Posterior vena cava (tissue), 2 donors: ENCODE data around the gene SH3BP5. TPM values are rescaled to one million over a fixed set of nuclear protein-coding genes. Genes with fewer than 3 reads are reported as not detected.
A peak's percentile ranks its signal among the peaks of the same experiment; 100 is the strongest.

Experiments
- DNase-seq: peaks from one replicate; pipeline ENCODE4 v3.0.0-alpha.2; 2020; ENCODE audit warnings: low spot score
- intact Hi-C, 2 donors: fragments of 100-400 bp; cut with DNase I; formaldehyde crosslinking; loops; one replicate each; pipeline versions ENCODE4 v1.14.1 to v1.14.2; 2022 to 2023
- total RNA-seq, 2 donors: library from RNA; stranded (reverse); fragmentation: NEBNext Ultra II Directional; extraction: Animal tissue kit (Norgen Biotek cat#: 25700); gene quantifications; one replicate each; pipeline ENCODE4 v1.2.1, GENCODE V29; 2021
- donor health status: DM: yes; HTN: yes; CAD: no.
- donor health status: DM: yes; HTN: yes; CAD: no.

Gene SH3BP5
- total RNA-seq, 2 donors from 2014 or later = 67.9 to 105 TPM

DNA sequence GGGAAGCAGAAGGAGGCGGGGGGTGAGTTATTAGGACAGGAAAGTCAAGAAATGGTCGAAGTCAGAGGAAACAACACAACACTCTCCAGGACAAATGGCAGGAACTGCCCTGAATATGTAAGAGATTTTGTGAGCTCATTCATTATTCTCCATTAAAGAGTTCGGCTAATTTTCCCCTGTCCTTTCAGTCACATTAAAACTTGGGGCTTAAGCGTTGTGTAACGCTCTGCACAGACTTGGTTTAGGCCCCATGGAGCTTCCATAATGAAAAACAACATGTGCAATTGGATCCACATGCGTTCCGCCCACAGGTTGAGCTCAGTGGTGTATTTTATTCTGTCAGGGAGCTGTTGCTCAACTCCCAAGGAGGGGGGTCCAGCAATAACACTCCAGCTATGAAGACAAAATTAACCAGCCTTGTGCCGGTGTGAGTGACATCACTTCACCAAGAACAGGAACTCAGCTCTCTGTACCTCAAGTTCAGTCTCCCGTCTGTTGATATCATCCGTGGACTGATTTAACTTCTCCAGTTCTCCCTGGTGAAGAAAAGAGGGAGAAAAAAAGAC is 2.3 kb downstream of the SH3BP5 start:
- intact Hi-C loops = loop anchor here (5.0 kb wide), 2 partner anchors 63 to 942 kb away; no protein-coding TSS in a partner anchor
- DNase-seq = no peak

DNA sequence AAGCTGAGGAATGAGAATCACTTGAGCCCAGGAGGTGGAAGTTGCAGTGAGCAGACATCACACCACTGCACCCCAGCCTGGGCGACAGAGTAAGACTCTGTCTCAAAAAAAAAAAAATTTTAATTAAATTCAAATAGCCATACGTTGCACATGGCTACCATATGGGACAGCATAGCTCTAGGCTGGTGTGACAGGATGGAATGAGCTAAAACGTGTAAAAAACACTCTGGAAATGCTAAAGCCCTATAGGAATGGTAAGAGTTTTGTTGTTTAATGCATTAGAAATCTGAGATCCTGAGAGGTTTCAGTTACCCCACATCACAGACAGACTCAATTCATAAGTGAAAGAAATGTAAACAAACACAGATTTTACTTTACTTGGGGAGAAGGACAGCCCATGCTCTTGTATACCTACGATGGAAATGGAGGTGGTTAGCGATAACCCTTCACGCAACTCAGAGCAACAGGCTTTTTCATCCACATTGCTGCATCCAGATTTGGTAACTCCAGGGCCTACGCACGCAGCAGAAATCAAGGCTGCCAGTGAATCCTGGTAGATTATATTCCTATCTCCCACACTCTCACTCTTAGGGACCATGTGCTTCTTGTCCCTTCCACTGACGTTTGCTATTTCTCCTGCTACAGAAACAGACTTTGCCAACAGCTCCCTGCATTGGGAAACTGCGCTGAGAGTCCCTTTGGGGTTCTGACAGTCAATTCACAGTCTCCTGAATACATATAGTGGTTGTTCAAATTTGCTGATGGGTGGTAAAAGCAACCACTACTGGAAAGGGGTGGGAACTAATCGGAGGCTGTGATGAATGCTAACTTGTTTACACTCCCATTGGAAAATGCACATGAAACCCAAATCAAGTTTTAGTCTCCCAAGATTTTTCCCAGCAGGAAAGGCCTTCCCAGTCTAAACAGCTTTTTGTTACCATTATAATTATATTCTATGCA is 3.1 kb downstream of the SH3BP5 start:
- intact Hi-C loops = loop anchor here (2.0 to 5.0 kb wide), 3 partner anchors 43 to 943 kb away; no protein-coding TSS in a partner anchor
- no peak for DNase-seq

DNA sequence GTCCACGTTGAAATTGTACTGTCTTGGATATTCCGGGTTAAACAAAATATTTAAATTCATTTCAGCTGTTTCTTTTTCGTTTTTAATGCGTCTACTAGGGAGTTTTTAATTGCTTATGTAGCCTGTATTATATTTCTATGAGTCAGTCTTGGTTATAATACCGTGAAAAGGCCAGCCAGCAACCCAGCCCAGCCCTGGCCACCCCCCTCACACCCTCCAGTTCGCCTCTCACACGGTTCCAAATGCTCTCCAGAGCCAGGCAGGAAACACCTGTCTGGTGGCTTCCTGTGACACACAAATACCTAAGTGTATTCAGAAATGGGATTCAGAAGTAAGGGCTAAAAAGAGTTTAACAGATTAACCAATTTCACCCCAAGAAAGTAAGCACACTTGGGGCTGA is 4.4 kb downstream of the SH3BP5 start:
- peak; percentile 87 for DNase-seq
- intact Hi-C loops = loop anchor here in 1 of 2 donors (2.0 kb wide), 1 partner anchor 41 kb away; no protein-coding TSS in a partner anchor

DNA sequence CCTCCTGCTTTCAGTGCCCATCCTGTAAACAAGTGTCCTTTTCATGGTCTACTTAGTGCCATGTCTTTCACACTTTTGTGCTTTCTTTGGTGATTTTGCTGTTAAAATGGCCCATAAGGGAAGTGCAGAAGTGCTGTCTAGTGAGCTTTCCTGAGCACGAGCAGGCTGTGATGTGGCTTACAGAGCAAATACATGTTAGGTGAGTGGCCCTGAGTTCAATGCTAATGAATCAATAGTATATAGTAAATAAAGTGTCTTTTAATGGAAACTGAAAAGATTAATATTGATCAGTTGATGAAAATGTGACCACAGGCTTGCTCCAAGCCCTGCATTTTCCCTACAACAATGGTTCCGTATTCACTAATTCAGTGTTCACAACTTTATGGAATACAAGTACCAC is 5.7 kb downstream of the SH3BP5 start:
- intact Hi-C loops = no loop called here
- DNase-seq = no peak

DNA sequence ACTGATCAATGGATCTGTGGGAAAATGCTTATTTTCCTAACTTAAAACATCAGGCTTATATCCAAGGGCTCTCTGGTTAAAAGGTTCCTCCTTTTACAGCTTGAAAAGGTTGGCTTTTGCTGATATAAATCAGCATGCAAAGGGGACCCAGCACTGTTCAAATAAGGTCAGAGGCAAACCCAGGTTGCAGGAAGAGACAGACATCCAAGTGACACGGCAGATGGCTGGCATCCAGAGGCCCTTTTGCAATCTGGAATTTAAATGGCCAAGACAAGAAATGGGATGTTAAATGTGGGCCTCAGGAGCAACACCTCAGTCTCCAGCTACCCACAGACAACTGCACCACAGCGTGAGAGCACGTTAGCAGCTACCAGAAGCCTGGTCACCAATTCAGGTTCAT is 6.3 kb downstream of the SH3BP5 start:
- intact Hi-C loops = no loop called here
- DNase-seq = no peak

DNA sequence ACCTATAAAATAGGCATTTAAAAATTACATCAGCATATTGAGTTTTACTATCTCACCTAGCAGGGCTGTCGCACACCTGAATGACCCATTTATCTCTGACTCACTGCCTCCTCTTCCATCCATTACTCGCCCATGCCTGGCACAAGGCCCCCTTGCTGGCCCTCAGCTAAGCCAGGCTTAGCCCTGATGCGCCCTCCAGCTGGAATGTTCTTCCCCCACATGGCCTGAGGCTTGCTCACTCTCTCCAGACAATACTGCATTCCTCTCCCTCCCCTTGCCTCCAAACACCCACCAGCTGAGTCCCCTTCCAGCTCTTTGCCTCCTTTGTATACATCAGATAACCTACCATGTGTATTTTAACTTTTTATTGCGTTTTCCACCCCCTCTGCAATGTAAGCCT is 7.2 kb downstream of the SH3BP5 start:
- no peak for DNase-seq
- intact Hi-C loops = no loop called here

DNA sequence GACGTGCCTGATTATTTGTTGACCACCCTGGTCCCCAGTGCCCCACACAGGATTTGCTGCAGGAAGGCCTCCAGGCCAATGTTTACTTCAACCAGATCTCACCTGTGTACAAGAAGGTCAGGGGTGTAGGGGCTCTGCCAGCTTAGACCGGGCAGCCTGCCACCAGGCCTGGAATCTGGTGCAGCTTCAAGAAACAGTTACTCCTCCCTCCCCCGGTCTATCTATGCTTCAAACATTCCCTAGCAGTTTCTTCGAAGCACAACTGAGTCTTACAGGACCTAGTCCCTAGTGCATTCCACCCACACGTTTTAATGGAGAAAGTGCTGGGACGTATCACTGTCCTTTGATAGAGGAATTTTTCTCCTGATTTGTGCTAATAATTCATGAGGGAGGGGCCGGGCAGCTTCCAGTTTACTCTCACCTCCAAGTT is 8.0 kb downstream of the SH3BP5 start:
- DNase-seq = no peak
- intact Hi-C loops = no loop called here

DNA sequence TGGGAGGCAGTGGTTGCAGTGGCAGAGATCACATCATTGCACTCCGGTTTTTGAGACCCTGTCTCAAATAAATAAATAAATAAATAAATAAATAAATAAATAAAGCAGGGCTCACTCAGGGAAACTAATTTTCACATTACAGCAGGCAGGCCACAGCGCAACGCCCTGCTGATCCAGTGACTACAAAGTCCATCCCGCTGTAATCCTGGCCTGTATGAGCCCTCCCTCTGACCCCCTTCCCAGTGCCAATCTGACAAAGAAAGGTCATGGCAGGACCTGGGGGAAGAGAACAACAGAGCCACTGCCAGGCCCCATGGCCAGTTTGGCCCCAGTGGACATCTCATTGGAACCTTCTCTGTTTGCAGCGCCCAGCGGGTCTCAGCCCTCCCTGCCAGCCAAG is 9.3 kb downstream of the SH3BP5 start:
- intact Hi-C loops = no loop called here
- no peak for DNase-seq

DNA sequence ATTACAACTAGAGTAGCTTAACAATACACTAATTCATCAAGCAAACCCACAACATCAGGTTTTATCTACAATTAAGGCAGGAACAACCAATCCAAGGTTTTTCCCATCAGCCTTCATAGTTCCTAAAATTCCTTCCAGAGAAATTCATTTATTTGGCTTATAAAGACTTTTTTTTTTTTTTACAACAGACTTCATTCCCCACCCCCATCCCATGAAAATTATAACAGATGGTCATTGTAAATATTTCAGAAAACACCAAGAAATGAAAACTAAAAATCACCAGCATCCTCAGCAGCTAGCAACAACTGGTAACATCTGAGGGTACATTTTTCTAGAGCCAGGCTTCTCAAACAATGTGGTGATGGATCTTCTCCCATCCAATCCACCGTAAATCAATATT is 11.0 kb downstream of the SH3BP5 start:
- intact Hi-C loops = no loop called here
- DNase-seq = no peak

DNA sequence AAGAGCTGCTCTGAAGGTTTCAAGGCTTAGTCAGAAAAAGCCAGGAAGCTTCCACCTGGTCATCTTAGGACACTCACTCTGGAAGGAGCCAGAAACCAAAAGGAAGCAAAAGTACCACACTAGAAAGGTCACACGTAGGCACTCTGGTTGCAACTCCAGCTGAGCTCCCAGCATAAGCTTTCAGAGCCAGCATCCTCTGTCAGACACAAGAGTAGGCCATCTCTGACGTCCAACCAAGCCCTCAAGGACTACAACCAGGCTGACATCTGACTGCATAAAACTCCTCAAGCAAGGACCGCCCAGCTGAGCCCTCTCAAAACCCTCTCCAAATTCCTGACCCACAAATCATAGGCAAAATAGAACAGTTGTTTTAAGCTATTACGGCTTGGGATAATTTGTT is 12.8 kb downstream of the SH3BP5 start:
- peak; percentile 86 for DNase-seq
- intact Hi-C loops = no loop called here

DNA sequence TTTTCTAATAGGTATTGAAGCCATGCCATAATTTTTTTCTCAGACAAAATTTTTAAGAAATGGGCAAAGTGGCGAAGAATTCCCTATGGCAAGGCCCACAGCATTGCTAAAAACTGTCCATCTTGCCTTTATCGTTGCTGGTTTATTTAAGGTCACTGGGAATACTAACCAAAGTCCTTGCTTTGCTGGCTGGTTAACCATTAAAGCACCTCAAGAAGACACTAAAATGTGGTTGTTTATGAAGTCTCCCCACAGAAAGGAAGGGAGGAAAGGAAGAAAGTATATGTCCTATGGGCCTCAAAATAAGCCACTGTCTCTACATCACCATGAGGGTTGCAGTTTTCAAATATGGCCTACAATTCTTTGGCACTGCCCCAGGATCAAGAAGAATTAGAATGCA is 13.2 kb downstream of the SH3BP5 start:
- no peak for DNase-seq
- intact Hi-C loops = no loop called here

DNA sequence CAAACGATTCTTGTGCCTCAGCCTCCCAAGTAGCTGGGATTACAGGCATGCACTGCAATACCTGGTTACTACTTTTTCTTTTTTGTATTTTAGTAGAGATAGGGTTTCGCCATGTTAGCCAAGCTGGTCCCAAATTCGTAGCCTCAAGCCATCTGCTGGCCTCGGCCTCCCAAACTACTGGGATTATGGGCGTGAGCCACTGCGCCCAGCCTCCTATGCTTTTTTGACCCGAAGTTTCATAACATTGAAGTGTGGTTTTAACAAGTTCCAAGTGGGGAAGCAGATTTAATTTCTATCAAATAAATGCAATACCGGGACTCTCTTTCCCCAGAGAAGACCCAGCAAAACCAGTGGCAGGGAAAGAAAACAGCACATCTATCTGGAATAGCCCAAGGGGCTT is 13.7 kb downstream of the SH3BP5 start:
- intact Hi-C loops = no loop called here
- DNase-seq = no peak

DNA sequence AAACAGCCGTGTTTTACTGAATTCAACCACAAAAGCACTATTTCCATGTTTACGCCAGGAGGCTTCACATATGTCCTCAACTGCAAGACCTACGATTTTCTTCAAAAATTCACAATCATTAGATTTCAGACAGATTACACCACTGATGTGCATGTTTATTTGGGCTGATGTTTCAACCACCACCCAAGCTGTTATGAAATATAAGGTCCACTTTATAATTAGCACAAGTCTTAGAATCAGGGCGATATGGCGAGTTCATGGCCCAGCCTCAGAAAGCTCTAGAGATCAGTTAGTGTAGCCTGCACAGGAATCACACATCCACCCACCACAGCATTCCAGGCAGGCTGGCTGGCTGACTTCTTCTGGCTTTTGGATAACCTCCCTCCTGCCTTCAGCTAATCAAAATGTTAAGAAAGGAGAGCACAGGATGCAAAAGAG is 15.4 kb downstream of the SH3BP5 start:
- intact Hi-C loops = no loop called here
- DNase-seq = peak; percentile 89

DNA sequence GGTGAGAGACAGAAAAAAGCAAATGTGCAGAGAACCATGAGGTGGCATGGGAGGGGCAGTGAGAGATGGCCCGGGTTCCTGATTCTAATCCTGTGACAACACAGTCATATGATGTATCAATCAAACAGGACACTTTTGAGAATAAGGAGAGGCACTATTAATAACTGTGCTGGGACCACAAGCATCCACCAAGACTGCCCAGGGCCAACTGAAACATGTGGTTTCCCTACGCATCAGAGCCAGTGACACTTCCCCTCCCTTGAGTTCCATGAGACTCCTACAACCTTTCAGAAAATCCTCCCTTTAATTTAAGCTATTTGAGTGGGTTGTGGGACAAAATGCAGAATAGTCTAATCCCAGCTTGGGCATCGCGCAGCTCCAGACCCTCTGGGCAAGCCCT is 17.4 kb downstream of the SH3BP5 start:
- intact Hi-C loops = no loop called here
- no peak for DNase-seq

DNA sequence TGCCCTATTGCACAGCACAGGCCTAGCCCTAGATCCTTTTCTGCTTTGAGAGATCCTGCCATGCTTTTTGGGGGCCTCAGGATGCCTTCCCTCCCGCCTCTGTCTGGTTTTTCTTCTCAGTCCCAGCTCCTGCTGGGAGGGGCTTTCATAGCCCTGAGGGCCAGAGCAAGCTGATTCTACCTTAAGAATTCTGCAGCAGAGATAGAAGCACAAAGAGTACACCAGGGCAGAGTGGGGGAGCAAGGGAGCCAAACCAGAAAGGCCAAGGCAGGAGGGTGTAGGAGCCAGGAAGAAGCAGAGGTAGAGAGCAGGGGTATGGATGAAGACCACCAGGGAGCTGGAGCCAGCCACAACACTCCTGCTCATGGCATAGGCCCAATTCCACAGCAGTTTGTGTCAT is 18.1 kb downstream of the SH3BP5 start:
- no peak for DNase-seq

DNA sequence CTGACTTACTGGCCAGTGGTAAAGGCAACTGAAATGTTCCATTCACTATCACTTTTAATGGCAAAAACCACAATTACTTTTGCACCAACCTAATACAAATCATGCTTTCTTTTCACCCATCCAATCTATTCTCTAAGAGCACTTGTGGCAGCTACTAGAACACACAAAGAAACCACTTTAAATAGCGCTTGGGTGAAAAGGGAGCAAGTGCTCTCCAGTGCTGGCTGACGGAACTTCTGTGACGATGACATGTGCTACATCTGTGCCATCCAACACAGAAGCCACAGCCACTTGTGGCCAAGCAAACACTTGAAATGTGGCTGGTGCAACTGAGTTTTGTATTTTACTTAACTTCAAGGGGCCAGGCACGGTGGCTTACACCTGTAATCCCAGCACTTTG is 18.9 kb downstream of the SH3BP5 start:
- intact Hi-C loops = no loop called here
- DNase-seq = no peak

More for the DNA sequence above, 18.1 kb downstream of the SH3BP5 start:
- intact Hi-C loops = no loop called here

DNA sequence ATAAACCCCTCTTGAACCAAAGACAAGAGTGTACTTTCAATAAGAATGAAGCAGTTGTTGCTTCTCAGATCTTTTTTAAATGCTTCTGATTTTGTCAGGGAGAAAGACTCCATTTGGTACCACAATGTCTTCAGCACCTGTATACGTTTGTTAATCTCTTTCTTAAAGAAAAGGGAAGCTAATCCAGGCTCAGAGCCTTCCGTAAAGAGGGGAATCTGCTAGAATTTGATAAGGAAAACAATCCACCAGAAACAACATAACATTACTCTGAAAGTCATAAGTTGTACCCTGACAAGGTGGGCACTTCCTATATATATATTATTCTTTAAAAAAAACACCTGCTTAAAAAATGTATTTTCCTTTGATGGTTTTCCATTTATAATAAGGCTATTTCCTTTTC is 19.8 kb downstream of the SH3BP5 start:
- intact Hi-C loops = no loop called here
- DNase-seq = no peak

DNA sequence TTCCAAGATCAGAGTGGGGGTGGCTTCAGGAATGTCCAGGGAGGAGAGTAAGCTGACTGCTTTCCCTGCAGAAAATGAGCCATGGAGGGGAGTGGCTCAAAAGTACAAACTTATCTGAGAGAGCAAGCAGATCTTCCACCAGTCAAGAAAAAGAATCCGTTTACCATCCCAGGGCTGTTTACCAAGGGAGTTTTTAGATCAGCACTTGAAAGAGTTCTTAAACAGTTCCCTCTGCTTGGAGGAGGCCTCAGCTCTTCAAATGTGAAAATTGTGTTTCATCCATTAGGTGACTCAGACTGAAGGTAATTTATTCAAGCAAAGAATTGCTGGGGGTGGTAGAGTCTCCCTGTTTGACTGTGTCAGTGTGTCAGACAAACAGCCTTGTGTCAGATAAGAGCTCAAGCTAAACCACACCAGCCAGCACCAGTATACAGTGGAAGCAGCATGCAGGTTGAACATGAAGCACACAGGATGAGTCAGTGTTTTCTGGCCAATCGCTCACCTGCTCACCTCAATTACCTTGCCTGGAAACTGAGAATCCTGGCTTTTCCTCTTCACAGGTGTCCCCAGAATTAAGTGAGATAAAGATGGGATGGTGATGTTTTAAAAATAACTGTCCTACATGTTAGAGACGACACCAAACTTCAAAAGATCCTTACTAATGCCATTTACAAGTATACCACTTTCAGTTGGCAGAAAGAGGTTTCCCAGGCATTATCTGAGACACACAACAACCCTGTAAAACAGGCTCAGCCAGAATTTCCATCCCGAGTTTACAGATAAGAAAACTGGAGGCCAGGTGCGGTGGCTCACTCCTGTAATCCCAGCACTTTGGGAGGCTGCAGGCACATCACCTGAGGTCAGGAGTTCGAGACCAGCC is 21.7 kb downstream of the SH3BP5 start:
- no peak for DNase-seq
- intact Hi-C loops = no loop called here

DNA sequence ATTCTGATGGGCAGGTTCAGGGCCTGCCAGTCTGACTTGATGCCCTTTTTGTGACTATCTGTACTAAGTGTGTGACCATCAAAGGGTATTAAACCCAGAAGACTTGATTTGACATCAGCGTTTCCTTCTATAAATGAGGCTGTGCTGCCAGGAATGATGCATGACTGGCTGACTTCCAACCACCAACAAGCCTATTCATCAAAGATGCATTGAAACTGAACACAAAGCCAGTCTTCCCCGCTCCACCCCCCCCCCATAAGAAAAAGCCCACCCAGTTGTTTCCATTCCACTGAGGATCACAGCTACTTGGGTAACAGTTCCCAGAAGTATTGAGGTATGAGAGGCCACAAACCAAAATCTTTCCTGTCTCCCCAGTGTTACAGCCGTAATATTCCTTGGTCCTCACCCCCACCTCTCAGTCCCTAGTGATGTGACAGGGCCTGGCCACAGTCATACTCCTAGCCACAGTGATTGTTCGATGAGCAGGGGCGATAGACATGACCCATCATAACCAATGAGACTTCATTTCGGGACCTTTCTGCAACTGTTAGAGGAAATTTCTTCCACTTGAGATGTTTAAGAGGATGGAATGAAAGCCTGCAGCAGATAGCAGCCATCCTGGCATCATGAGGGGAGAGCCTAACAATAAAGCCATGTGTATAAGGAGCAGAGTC is 22.6 kb downstream of the SH3BP5 start:
- DNase-seq = no peak
- intact Hi-C loops = no loop called here
